ENCODE data around the gene PREX1.

DNA sequence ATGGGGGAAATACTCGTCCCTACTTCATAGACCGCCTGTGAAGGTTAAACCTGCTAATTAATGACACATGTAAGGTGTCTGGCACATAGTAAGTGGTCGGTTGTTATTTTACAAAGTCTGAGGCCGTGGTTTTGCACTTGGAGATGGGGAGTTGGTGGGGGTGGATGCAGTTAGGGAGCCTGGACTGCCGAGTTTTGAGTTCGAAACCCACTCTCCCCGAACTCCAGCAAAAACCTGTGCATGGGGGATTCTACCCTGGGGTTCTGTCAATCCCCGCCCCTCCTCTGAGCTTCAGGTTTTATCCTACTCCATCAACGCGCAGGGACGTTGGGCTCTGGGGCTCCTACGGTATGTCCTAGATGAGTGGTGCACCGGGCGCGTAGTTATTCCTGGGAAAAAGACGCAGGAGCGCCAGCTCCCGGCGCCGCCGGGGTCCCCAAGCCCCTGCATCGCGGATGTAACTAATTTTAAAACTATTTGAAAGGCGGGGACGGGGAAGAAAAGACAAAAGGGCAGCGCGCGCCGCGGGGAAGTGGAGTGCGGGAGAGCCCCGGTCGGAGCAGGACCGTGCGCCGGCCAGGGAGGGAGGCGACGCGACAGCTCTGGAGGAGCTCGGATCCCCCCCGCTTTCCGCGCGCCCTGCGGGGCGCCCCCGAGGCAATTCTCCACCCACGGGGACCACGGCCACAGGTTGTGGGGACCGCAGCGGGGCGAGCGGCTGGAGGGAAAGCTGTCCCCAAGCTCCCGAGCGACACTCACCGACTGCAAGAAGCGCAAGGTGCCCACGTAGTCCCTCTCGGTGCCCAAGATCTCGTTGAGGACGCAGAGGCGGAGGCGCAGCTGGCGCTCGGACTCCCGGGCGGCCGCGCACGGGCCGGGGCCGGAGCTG, 672 bp downstream of the PREX1 start:
- no peak for TF ChIP-seq POLR2A (IDR thresholded peaks at IDR 0.05)
- TF ChIP-seq, protein P1, sequence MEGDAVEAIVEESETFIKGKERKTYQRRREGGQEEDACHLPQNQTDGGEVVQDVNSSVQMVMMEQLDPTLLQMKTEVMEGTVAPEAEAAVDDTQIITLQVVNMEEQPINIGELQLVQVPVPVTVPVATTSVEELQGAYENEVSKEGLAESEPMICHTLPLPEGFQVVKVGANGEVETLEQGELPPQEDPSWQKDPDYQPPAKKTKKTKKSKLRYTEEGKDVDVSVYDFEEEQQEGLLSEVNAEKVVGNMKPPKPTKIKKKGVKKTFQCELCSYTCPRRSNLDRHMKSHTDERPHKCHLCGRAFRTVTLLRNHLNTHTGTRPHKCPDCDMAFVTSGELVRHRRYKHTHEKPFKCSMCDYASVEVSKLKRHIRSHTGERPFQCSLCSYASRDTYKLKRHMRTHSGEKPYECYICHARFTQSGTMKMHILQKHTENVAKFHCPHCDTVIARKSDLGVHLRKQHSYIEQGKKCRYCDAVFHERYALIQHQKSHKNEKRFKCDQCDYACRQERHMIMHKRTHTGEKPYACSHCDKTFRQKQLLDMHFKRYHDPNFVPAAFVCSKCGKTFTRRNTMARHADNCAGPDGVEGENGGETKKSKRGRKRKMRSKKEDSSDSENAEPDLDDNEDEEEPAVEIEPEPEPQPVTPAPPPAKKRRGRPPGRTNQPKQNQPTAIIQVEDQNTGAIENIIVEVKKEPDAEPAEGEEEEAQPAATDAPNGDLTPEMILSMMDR (IDR thresholded peaks at IDR 0.05), result no peak
